SU-DHL-6 (cell line): ENCODE data around the gene TXNIP.

Source experiments
- CTCF ChIP-seq: fragments of 200-600 bp; sonication (generic); IDR thresholded peaks from one replicate; pipeline ENCODE4 v1.5.1; 2017; ENCODE audit warnings: antibody characterized with exemption, mild to moderate bottlenecking, low read length, moderate library complexity; ENCODE audit not compliant: insufficient read depth, poor library complexity, severe bottlenecking
- EZH2phosphoT487 ChIP-seq: fragments of 200-600 bp; sonication (generic), shearing (Covaris generic); conservative IDR thresholded peaks from 2 replicates; pipeline ENCODE4 v1.6.1; 2018; ENCODE audit warnings: mild to moderate bottlenecking, antibody characterized with exemption, low read length, moderate library complexity, mixed read lengths

- no peak for TF ChIP-seq CTCF
- TF ChIP-seq EZH2phosphoT487 = no peak
These were observed 17.2 kb upstream of the TXNIP start for GRCh38 chr1:146013559-146013922.
